H9 (cell line): Measurements from ENCODE around the gene TSC1. TPM values are rescaled to one million over a fixed set of nuclear protein-coding genes. Genes with fewer than 3 reads are reported as not detected.

Experiments
- DNase-seq: peaks from one replicate; pipeline ENCODE4 v3.0.0-alpha.2; 2017
- H2AFZ ChIP-seq: one replicate; pipeline ENCODE4 v1.6.1; 2013; ENCODE audit warnings: mild to moderate bottlenecking, low read length, control low read depth, moderate library complexity
- H2AK5ac ChIP-seq: 2 replicates; pipeline ENCODE4 v1.6.1; 2013; ENCODE audit warnings: low read length, control low read depth, mixed read lengths; ENCODE audit not compliant: insufficient read length
- H2BK120ac ChIP-seq: one replicate; pipeline ENCODE4 v1.6.1; 2013; ENCODE audit warnings: low read depth, mild to moderate bottlenecking, low read length, control low read depth, inconsistent platforms; ENCODE audit not compliant: poor library complexity, severe bottlenecking
- H2BK12ac ChIP-seq: 2 replicates; pipeline ENCODE4 v1.6.1; 2013; ENCODE audit warnings: low read length, control low read depth, mixed read lengths, low read depth; ENCODE audit not compliant: insufficient read length
- H2BK15ac ChIP-seq: 2 replicates; pipeline ENCODE4 v1.6.1; 2013; ENCODE audit warnings: low read depth, low read length, control low read depth
- H2BK20ac ChIP-seq: one replicate; pipeline ENCODE4 v1.6.1; 2013; ENCODE audit warnings: low read depth, mild to moderate bottlenecking, low read length, control low read depth, inconsistent platforms; ENCODE audit not compliant: poor library complexity, severe bottlenecking
- H2BK5ac ChIP-seq: 2 replicates; pipeline ENCODE4 v1.6.1; 2013; ENCODE audit warnings: low read length, control low read depth, mixed read lengths; ENCODE audit not compliant: insufficient read length
- H3K14ac ChIP-seq: 2 replicates; pipeline ENCODE4 v1.6.1; 2013; ENCODE audit warnings: low read length, control low read depth; ENCODE audit not compliant: insufficient read depth
- H3K18ac ChIP-seq: 2 replicates; pipeline ENCODE4 v1.6.1; 2013; ENCODE audit warnings: low read depth, mild to moderate bottlenecking, mixed read lengths, low read length, control low read depth; ENCODE audit not compliant: insufficient read length
- H3K23ac ChIP-seq: 2 replicates; pipeline ENCODE4 v1.6.1; 2013; ENCODE audit warnings: low read length, control low read depth, mixed read lengths, low read depth; ENCODE audit not compliant: insufficient read length
- H3K23me2 ChIP-seq: 2 replicates; pipeline ENCODE4 v1.6.1; 2013; ENCODE audit warnings: low read depth, mild to moderate bottlenecking, mixed read lengths, low read length, control low read depth; ENCODE audit not compliant: insufficient read length, poor library complexity, severe bottlenecking
- H3K27ac ChIP-seq: 2 replicates; pipeline ENCODE4 v1.5.1; 2013; ENCODE audit warnings: low read length, control low read depth, mixed read lengths, low read depth; ENCODE audit not compliant: insufficient read length
- H3K27me3 ChIP-seq: 2 replicates; pipeline ENCODE4 v1.6.1; 2013; ENCODE audit warnings: low read length, control low read depth, inconsistent platforms; ENCODE audit not compliant: insufficient read depth
- H3K4ac ChIP-seq: 2 replicates; pipeline ENCODE4 v1.6.1; 2013; ENCODE audit warnings: low read depth, mild to moderate bottlenecking, control low read depth, inconsistent platforms, low read length, moderate library complexity
- H3K4me1 ChIP-seq: 2 replicates; pipeline ENCODE4 v1.6.1; 2013; ENCODE audit warnings: low read length, control low read depth, inconsistent platforms; ENCODE audit not compliant: insufficient read depth
- H3K4me2 ChIP-seq: 2 replicates; pipeline ENCODE4 v1.6.1; 2013; ENCODE audit warnings: low read length, control low read depth, mixed read lengths; ENCODE audit not compliant: insufficient read length, insufficient read depth
- H3K56ac ChIP-seq: 2 replicates; pipeline ENCODE4 v1.6.1; 2013; ENCODE audit warnings: low read depth, mild to moderate bottlenecking, mixed read lengths, low read length, control low read depth; ENCODE audit not compliant: insufficient read length
- H3K79me1 ChIP-seq: 2 replicates; pipeline ENCODE4 v1.6.1; 2013; ENCODE audit warnings: low read depth, mild to moderate bottlenecking, moderate library complexity, low read length, control low read depth, inconsistent platforms; ENCODE audit not compliant: insufficient read depth, poor library complexity, severe bottlenecking
- H3K79me2 ChIP-seq: 2 replicates; pipeline ENCODE4 v1.6.1; 2013; ENCODE audit warnings: low read length, control low read depth, inconsistent platforms; ENCODE audit not compliant: insufficient read depth
- H3K9ac ChIP-seq: 2 replicates; pipeline ENCODE4 v1.6.1; 2013; ENCODE audit warnings: low read length, control low read depth, mixed read lengths; ENCODE audit not compliant: insufficient read length; ENCODE audit errors: extremely low read depth
- H3K9me3 ChIP-seq: one replicate; pipeline ENCODE4 v1.6.1; 2013; ENCODE audit warnings: low read depth, low read length, inconsistent platforms; ENCODE audit not compliant: control insufficient read depth
- H3T11ph ChIP-seq: one replicate; pipeline ENCODE4 v1.6.1; 2013; ENCODE audit warnings: mild to moderate bottlenecking, low read length, control low read depth, inconsistent platforms
- H4K20me1 ChIP-seq: one replicate; pipeline ENCODE4 v1.6.1; 2013; ENCODE audit not compliant: control insufficient read depth, insufficient read length, insufficient read depth
- H4K5ac ChIP-seq: 2 replicates; pipeline ENCODE4 v1.6.1; 2013; ENCODE audit warnings: low read depth, mild to moderate bottlenecking, mixed read lengths, low read length, control low read depth; ENCODE audit not compliant: insufficient read length
- H4K8ac ChIP-seq: replicated peaks from 2 replicates; pipeline ENCODE4 v1.6.1; 2013; ENCODE audit warnings: low read length, control low read depth, mixed read lengths, low read depth; ENCODE audit not compliant: insufficient read length
- H4K91ac ChIP-seq: 2 replicates; pipeline ENCODE4 v1.6.1; 2013; ENCODE audit warnings: low read depth, mild to moderate bottlenecking, moderate library complexity, mixed read lengths, low read length, control low read depth; ENCODE audit not compliant: insufficient read length
- H3K27ac Mint-ChIP-seq, 3 experiments: 2 replicates in 2 of 3; 3 replicates in 1 of 3; pipeline ENCODE4 v1.8.0; 2020 to 2021; ENCODE audit warnings: mixed read lengths in 3 of 3, mild to moderate bottlenecking in 1 of 3, moderate library complexity in 1 of 3
- H3K27me3 Mint-ChIP-seq: 2 replicates; pipeline ENCODE4 v1.8.0; 2021; ENCODE audit warnings: low read depth, mild to moderate bottlenecking, moderate library complexity, mixed read lengths
- H3K36me3 Mint-ChIP-seq, 3 experiments: 2 replicates in 2 of 3; 3 replicates in 1 of 3; pipeline ENCODE4 v1.8.0; 2020 to 2021; ENCODE audit warnings: low read depth in 3 of 3, mixed read lengths in 3 of 3; ENCODE audit not compliant: insufficient read depth in 1 of 3
- H3K4me1 Mint-ChIP-seq, 2 experiments: 2 replicates each; pipeline ENCODE4 v1.8.0; 2020; ENCODE audit warnings: mixed read lengths in 2 of 2
- H3K4me3 Mint-ChIP-seq, 2 experiments: 2 replicates in 1 of 2; 3 replicates in 1 of 2; pipeline ENCODE4 v1.8.0; 2020 to 2021; ENCODE audit warnings: mild to moderate bottlenecking in 2 of 2, mixed read lengths in 2 of 2, moderate library complexity in 1 of 2
- H3K9me3 Mint-ChIP-seq, 2 experiments: 2 replicates in 1 of 2; 3 replicates in 1 of 2; pipeline ENCODE4 v1.8.0; 2020; ENCODE audit warnings: mild to moderate bottlenecking in 2 of 2, mixed read lengths in 2 of 2, moderate library complexity in 1 of 2
- CTCF ChIP-seq: fragments of 200-600 bp; sonication (generic); conservative IDR thresholded peaks from 3 replicates; pipeline ENCODE4 v1.8.0; 2021; ENCODE audit warnings: antibody characterized with exemption, mild to moderate bottlenecking
- WGBS: extraction: QIAGEN DNeasy Blood & Tissue Kit; methylation state at CpG from one replicate; pipeline ENCODE4 v1.1.7; 2013; ENCODE audit warnings: missing lambda C conversion rate, low lambda C conversion rate, mixed read lengths; ENCODE audit not compliant: insufficient read length; ENCODE audit errors: extremely low coverage; 5-methylcytosine and 5-hydroxymethylcytosine counted together
- total RNA-seq: library from RNA; stranded (reverse); gene quantifications from 2 replicates; pipeline ENCODE4 v1.2.1, GENCODE V29; 2021

Gene TSC1
- total RNA-seq, 1 experiment from 2014 or later, result 32.7 TPM

- Histone ChIP-seq H2BK120ac (no peak overlapping the region), H2BK20ac (no peak overlapping the region), H4K91ac (no peak overlapping the region), H2AK5ac (no peak overlapping the region), H3K56ac (no peak overlapping the region), H2BK5ac (no peak overlapping the region), H3K79me2 (no peaks in the 10 kb centered on the region), H3K4ac (no peak overlapping the region), H4K20me1 (no peaks in the 10 kb centered on the region), H4K5ac (no peak overlapping the region), H2BK15ac (no peak overlapping the region), H3K14ac (no peak overlapping the region), H3K79me1 (no peaks in the 10 kb centered on the region), H3T11ph (no peak overlapping the region), H3K9ac (no peak overlapping the region), H3K23ac (no peak overlapping the region), H2AFZ (no peak overlapping the region), H2BK12ac (no peak overlapping the region), H3K18ac (no peak overlapping the region), H3K23me2 (no peaks in the 10 kb centered on the region), H4K8ac (no peak overlapping the region), H3K9me3 (no peaks in the 10 kb centered on the region), H3K4me1 (no peaks in the 10 kb centered on the region), H3K4me2 (no peak overlapping the region), H3K27ac (no peak overlapping the region), H3K27me3 (no peaks in the 10 kb centered on the region)
- DNase-seq, result no peak
- TF ChIP-seq CTCF, result no peak
- Mint-ChIP-seq H3K36me3 (no peaks in the 10 kb centered on the region), H3K4me3 (no peak overlapping the region), H3K9me3 (no peaks in the 10 kb centered on the region), H3K4me1 (peaks cover 0 to 5% of the 10 kb centered on the region in 2 experiments; a peak in 2 of 4 replicates), H3K27ac (no peak overlapping the region), H3K27me3 (peaks cover 5% of the 10 kb centered on the region)
- no CpG with 5 or more reads among the region's 18 CpGs for WGBS
Measured at GRCh38 chr9:132887181-132888120, 57.0 kb downstream of the TSC1 start.
